ENCODE measurements around the gene EFCAB7. TPM values are rescaled to one million over a fixed set of nuclear protein-coding genes. Genes with fewer than 3 reads are reported as not detected.

EFCAB7 gene
- total RNA-seq, 1 donor from 2014 or later = 3.2 TPM

DNA sequence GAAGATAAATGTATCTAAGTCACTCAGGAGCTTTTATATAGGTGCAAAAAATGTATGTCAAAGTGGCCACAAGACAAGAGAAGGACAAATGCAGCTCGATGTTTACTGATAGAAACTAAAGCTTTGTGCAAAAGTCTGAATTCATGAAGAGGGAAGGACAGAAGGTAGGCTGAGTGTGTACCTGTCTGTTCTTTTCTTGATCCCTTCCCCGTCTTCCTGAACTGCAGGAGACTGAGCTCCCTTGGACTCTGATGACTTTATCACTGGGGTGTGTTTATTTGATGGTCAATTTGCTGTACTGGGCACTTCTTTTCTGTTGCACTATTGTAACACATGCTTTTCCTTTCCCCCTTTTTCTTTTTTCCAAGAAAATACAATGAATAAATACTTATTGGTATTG, 25.7 kb upstream of the EFCAB7 start:
- FAIRE-seq = peak; percentile 18
- DNase-seq (ENCODE audit: low read depth) = no peak
- TF ChIP-seq, protein P1, sequence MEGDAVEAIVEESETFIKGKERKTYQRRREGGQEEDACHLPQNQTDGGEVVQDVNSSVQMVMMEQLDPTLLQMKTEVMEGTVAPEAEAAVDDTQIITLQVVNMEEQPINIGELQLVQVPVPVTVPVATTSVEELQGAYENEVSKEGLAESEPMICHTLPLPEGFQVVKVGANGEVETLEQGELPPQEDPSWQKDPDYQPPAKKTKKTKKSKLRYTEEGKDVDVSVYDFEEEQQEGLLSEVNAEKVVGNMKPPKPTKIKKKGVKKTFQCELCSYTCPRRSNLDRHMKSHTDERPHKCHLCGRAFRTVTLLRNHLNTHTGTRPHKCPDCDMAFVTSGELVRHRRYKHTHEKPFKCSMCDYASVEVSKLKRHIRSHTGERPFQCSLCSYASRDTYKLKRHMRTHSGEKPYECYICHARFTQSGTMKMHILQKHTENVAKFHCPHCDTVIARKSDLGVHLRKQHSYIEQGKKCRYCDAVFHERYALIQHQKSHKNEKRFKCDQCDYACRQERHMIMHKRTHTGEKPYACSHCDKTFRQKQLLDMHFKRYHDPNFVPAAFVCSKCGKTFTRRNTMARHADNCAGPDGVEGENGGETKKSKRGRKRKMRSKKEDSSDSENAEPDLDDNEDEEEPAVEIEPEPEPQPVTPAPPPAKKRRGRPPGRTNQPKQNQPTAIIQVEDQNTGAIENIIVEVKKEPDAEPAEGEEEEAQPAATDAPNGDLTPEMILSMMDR (IDR thresholded peaks at IDR 0.05; ENCODE audit: insufficient read depth, low read length, severe bottlenecking) = no peak
- H3K36me3 ChIP-seq (ENCODE audit: control insufficient read depth, insufficient read depth, low read length) = no peaks in the 10 kb centered on the region
- H3K27me3 ChIP-seq (ENCODE audit: control insufficient read depth, insufficient read depth, low read length) = no peaks in the 10 kb centered on the region
- no peak overlapping the region for H3K4me3 ChIP-seq (ENCODE audit: low read depth, low read length)

DNA sequence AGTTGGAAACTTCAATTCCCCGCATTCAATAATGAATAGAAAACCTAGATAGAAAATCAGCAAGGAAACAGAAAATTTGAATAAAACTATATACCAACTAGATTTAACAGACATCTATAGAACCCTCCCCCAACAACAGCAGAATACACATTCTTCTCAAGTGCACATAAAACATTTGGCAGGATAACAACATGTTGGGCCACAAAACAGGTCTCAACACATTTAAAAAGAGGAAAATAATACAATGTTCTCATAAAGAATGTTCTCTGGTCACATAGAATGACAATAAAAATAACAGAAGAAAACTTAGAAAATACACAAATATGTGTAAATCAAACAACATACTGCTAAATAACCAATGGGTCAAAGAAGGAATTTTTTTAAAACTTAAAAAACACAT, 25.2 kb upstream of the EFCAB7 start:
- Histone ChIP-seq H3K27me3 (ENCODE audit: control insufficient read depth, insufficient read depth, low read length) (no peaks in the 10 kb centered on the region), H3K36me3 (ENCODE audit: control insufficient read depth, insufficient read depth, low read length) (no peaks in the 10 kb centered on the region), H3K4me3 (ENCODE audit: low read depth, low read length) (no peak overlapping the region)
- FAIRE-seq (no peak), DNase-seq (ENCODE audit: low read depth) (peak; percentile 48)
- TF ChIP-seq, protein P1 (IDR thresholded peaks at IDR 0.05; ENCODE audit: insufficient read depth, low read length, severe bottlenecking) = no peak

DNA sequence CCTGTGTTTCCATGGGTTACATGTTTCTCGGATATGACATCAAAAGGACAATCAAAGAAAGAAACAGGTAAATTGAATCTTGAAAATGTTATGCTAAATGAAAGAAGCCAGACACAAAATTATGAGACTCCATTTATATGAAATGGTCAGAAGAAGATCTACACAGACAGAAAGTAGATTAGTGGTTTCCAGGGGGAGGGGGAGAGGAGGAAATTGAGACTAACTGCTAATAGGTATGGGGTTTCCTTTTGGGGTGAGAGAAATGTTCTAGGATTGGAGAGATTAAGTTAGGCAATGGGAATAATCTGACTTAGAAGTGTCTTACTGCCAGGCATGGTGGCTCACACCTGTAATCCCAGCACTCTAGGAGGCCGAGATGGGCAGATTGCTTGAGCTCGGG, 22.1 kb upstream of the EFCAB7 start:
- Histone ChIP-seq H3K36me3 (ENCODE audit: control insufficient read depth, insufficient read depth, low read length) (no peaks in the 10 kb centered on the region), H3K27me3 (ENCODE audit: control insufficient read depth, insufficient read depth, low read length) (no peaks in the 10 kb centered on the region), H3K4me3 (ENCODE audit: low read depth, low read length) (no peak overlapping the region)
- no peak for FAIRE-seq
- TF ChIP-seq, protein P1 (IDR thresholded peaks at IDR 0.05; ENCODE audit: insufficient read depth, low read length, severe bottlenecking) = no peak
- no peak for DNase-seq (ENCODE audit: low read depth)

DNA sequence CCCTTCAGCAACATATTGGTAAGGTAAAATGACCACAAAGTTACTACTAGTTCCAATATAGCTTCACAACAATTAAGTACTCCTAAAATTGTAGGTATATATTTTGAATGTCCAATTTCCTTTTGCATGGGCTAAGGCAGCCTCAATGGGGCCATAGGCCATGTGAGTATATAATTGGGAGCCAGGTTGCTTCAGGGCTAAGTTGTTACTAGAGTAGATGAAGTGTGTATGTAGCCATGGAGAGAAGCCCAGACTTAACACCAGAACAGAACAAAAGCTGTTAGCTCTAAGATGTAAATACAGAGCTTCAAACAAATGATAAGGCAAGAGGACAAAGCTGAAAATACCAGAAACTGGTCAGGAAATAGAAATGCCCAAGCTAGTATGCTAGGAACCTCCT, 16.5 kb upstream of the EFCAB7 start:
- TF ChIP-seq, protein P1 (IDR thresholded peaks at IDR 0.05; ENCODE audit: insufficient read depth, low read length, severe bottlenecking) = no peak

DNA sequence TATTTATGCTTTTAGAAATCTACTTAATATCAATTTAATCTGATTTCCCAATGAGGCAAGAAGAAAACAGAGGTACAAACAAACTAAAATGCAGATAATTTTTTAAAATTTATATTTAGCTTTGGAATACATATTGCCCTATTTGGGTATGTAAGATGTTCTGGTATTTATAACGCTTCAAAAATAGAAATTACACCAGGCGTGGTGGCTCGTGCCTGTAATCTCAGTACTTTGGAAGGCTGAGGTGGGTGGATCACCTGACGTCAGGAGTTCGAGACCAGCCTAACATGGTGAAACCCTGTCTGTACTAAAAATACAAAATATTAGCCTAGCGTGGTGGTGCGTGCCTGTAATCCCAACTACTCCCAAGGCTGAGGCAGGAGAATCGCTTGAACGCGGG, 13.6 kb upstream of the EFCAB7 start:
- no peaks in the 10 kb centered on the region for H3K36me3 ChIP-seq (ENCODE audit: control insufficient read depth, insufficient read depth, low read length)
- DNase-seq (ENCODE audit: low read depth) (no peak), FAIRE-seq (no peak)
- H3K27me3 ChIP-seq (ENCODE audit: control insufficient read depth, insufficient read depth, low read length) = no peaks in the 10 kb centered on the region
- TF ChIP-seq, protein P1 (IDR thresholded peaks at IDR 0.05; ENCODE audit: insufficient read depth, low read length, severe bottlenecking) = no peak
- H3K4me3 ChIP-seq (ENCODE audit: low read depth, low read length) = no peak overlapping the region

More for the DNA sequence above, 16.5 kb upstream of the EFCAB7 start:
- DNase-seq (ENCODE audit: low read depth) (no peak), FAIRE-seq (no peak)
- Histone ChIP-seq H3K27me3 (ENCODE audit: control insufficient read depth, insufficient read depth, low read length) (no peaks in the 10 kb centered on the region), H3K4me3 (ENCODE audit: low read depth, low read length) (no peak overlapping the region), H3K36me3 (ENCODE audit: control insufficient read depth, insufficient read depth, low read length) (no peaks in the 10 kb centered on the region)

DNA sequence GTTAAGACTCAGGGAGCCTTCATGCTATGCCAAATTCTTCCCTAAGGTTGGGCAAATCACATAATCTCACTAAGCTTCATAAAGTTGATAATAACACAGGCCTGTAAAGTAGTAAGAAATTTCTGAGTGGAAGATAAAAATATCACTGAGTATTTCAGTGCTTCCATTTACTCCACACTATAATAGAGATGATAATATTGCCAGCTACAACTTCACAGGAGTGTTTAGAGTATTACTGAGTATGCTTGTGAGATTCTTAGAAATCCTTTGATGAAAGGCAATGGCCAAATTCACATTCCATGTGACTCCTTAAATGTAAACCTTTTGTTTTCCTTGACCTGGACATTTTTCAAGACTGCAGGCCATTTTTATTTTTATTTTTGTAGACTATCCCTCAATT, 10.7 kb upstream of the EFCAB7 start:
- no peak for FAIRE-seq
- H3K27me3 ChIP-seq (ENCODE audit: control insufficient read depth, insufficient read depth, low read length) = no peaks in the 10 kb centered on the region

More for the DNA sequence above, 10.7 kb upstream of the EFCAB7 start:
- DNase-seq (ENCODE audit: low read depth) = no peak
- TF ChIP-seq, protein P1 (IDR thresholded peaks at IDR 0.05; ENCODE audit: insufficient read depth, low read length, severe bottlenecking) = no peak
- Histone ChIP-seq H3K4me3 (ENCODE audit: low read depth, low read length) (no peak overlapping the region), H3K36me3 (ENCODE audit: control insufficient read depth, insufficient read depth, low read length) (no peaks in the 10 kb centered on the region)

All from bronchial epithelial cell (primary cell).